GM12892 (cell line): Measurements from ENCODE around the gene ANKRD13A.

Experiments
- POLR2A ChIP-seq: IDR thresholded peaks from 2 replicates; pipeline ENCODE4 v1.6.1; 2011; ENCODE audit warnings: low read depth, low read length, control low read depth
- POLR2AphosphoS5 ChIP-seq: IDR thresholded peaks from 2 replicates; pipeline ENCODE4 v1.6.1; 2011; ENCODE audit warnings: low read depth, low read length, control low read depth
- TAF1 ChIP-seq: IDR thresholded peaks from 2 replicates; pipeline ENCODE4 v1.6.1; 2011; ENCODE audit warnings: low read depth, mild to moderate bottlenecking, control low read depth, low read length, borderline replicate concordance

GRCh38 chr12:110059651-110060000 is 60.4 kb downstream of the ANKRD13A start:
- TF ChIP-seq POLR2AphosphoS5 = no peak
- no peak for TF ChIP-seq POLR2A
- no peak for TF ChIP-seq TAF1
